Omental fat pad (tissue), 4 donors: ENCODE results near the gene XIRP2. TPM values are rescaled to one million over a fixed set of nuclear protein-coding genes. Genes with fewer than 3 reads are reported as not detected.

Experiments used
- ATAC-seq: fragments of 150-250 bp; one replicate; pipeline ENCODE4 v1.9.1; 2016; ENCODE audit warnings: mild to moderate bottlenecking, moderate library complexity; ENCODE audit not compliant: low FRiP score
- DNase-seq: peaks from one replicate; pipeline ENCODE4 v3.0.0-alpha.2; 2019; ENCODE audit warnings: low spot score
- total RNA-seq, 4 donors: library from RNA; depleted of rRNA; stranded (reverse); fragments of >200 nt; gene quantifications; one replicate each; pipeline ENCODE4 v1.1.0, GENCODE V29; 2016
- TF ChIP-seq, protein P1 (sequence below), 3 donors: fragments of 450-650 bp; IDR thresholded peaks; one replicate each; pipeline ENCODE4 v1.5.1; 2016 to 2017; ENCODE audit warnings: antibody characterized with exemption in 3 of 3, mild to moderate bottlenecking in 3 of 3, moderate library complexity in 2 of 3

Gene XIRP2
- total RNA-seq, 4 donors from 2014 or later, result not detected

GRCh38 chr2:166958986-166959481 lies 70.8 kb downstream of the XIRP2 start:
- no peak for DNase-seq
- no peak for ATAC-seq
- TF ChIP-seq, protein P1, sequence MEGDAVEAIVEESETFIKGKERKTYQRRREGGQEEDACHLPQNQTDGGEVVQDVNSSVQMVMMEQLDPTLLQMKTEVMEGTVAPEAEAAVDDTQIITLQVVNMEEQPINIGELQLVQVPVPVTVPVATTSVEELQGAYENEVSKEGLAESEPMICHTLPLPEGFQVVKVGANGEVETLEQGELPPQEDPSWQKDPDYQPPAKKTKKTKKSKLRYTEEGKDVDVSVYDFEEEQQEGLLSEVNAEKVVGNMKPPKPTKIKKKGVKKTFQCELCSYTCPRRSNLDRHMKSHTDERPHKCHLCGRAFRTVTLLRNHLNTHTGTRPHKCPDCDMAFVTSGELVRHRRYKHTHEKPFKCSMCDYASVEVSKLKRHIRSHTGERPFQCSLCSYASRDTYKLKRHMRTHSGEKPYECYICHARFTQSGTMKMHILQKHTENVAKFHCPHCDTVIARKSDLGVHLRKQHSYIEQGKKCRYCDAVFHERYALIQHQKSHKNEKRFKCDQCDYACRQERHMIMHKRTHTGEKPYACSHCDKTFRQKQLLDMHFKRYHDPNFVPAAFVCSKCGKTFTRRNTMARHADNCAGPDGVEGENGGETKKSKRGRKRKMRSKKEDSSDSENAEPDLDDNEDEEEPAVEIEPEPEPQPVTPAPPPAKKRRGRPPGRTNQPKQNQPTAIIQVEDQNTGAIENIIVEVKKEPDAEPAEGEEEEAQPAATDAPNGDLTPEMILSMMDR (IDR thresholded peaks at IDR 0.05), result no peak

- TF ChIP-seq, protein P1 (IDR thresholded peaks at IDR 0.05), result no peak
- no peak for DNase-seq
- no peak for ATAC-seq
Measured at GRCh38 chr2:166959556-166959955, 71.3 kb downstream of the XIRP2 start.

DNA sequence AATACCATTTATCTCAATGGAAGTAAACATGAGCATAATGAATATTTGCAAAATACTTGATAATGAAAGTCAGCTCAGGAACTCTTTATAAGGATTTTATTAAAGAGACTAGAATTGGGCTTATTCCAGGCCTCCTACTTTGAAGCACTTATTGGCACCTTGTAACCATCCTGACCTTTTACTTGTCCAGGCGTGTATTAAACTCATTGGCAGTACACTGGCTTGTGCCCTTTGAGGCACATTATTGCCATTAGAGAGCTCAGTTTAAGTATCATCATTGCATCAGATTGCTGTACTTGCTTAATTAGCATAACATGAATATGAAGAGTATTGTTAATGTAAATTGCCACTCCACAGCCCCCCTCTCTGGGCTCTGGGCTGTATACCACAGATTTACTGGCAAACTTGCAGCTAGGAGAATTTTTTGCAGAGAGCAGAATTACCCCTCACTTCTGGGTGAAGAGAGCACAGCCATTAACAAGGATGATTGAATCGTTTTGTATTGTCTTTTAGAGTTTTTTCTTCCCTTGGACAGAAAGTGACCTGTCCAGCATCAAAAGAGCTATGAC lies 72.5 kb downstream of the XIRP2 start:
- no peak for ATAC-seq
- TF ChIP-seq, protein P1 (IDR thresholded peaks at IDR 0.05), result no peak
- no peak for DNase-seq

DNA sequence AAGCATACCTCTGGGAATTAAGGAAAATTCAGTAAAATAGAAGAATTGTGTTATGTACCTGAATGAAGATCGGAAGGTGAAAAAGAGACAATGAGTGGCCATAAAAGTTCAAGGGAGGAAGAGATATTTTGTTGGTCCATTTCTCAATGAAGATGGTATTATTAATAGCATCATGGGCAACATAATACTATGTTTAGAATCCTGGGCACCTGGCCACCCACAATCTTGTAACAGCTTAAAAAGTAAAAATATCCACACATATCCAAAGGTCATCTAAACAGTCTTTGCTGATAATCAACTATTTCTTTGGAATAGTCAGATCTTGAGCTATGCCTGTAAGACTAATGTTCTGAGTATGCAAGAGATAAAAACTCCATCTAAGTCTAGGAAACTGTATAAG lies 73.7 kb downstream of the XIRP2 start:
- ATAC-seq, result no peak
- TF ChIP-seq, protein P1 (IDR thresholded peaks at IDR 0.05), result no peak

DNA sequence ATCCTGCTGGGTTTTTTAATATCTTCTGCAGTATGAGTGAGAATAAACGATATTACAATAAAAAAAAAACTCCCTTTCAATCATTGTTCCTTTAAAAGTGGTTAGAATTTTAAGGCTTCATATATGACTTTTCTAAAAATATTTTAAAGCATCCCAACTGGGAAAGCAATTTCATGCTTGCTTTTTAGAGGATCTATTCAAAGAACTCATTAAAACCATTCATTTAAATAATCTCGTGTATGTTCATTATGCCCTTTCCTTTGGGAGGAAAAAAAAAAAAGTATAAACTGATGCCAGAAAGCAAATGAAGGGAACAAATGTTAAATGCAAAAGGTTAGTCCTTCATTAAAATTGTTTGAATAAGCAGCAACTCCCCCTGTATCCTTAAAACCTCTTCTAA lies 81.2 kb downstream of the XIRP2 start:
- DNase-seq (no peak), ATAC-seq (no peak)
- TF ChIP-seq, protein P1 (IDR thresholded peaks at IDR 0.05), result no peak

More for the DNA sequence above, 73.7 kb downstream of the XIRP2 start:
- DNase-seq, result no peak

GRCh38 chr2:166972002-166972401 lies 83.7 kb downstream of the XIRP2 start:
- no peak for DNase-seq
- no peak for ATAC-seq
- TF ChIP-seq, protein P1 (IDR thresholded peaks at IDR 0.05), result no peak

DNA sequence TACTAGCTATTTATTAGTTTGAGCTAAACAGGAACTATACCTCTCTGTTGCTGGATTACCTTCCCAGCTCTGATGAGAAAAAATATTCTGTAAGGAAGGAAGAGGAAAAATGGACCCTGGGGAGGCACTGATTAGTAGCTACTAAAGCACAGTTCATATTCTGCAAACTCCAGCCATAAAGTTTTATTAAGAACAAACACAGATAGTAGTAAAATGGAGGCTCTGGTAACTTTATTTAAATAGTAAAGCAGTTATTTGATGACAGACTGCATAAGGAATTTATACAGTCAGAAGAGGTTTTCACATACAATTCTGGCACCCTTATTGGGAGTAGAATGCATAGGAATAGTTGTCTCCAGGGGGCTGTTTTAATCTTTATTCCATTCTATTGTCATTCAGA lies 84.1 kb downstream of the XIRP2 start:
- TF ChIP-seq, protein P1 (IDR thresholded peaks at IDR 0.05), result no peak
- ATAC-seq, result no peak
- DNase-seq, result no peak
